GM10248 (cell line): ENCODE measurements around the gene EHBP1.

Experiments used
- CTCF ChIA-PET: fragments of 300-600 bp; sonication (Branson Sonifier 250); formaldehyde crosslinking; extraction: SDS; loops from one replicate; lab custom pipeline; 2021; ENCODE audit warnings: antibody characterized with exemption; lab: Yijun Ruan, JAX
- POLR2A ChIA-PET: fragments of 350-650 bp; sonication (Branson Sonifier 250); formaldehyde crosslinking; extraction: SDS; loops from one replicate; lab custom pipeline; 2020; ENCODE audit warnings: antibody characterized with exemption; lab: Yijun Ruan, JAX
- DNase-seq: peaks from one replicate; pipeline ENCODE4 v3.0.0; 2012; ENCODE audit errors: extremely low spot score
- CTCF ChIP-seq: IDR thresholded peaks from 2 replicates; pipeline ENCODE4 v1.5.1; 2012; ENCODE audit warnings: mild to moderate bottlenecking, low read depth; ENCODE audit errors: extremely low read depth, missing control alignments, control extremely low read depth

The EHBP1 gene

GRCh38 chr2:62939735-62940491, 234.4 kb downstream of the EHBP1 start:
- no peak for DNase-seq
- no peak for TF ChIP-seq CTCF
- ChIA-PET CTCF (no interaction called here), POLR2A (no interaction called here)

- POLR2A ChIA-PET = no interaction called here
- no peak for TF ChIP-seq CTCF
- no peak for DNase-seq
- CTCF ChIA-PET = no interaction called here
Measured at GRCh38 chr2:62940697-62941096, 235.2 kb downstream of the EHBP1 start.

- CTCF ChIA-PET = interaction anchor here (0.9 kb wide), 1 partner anchor 10 kb away, joined by 3 read pairs; no protein-coding TSS in a partner anchor
- POLR2A ChIA-PET = no interaction called here
- no peak for TF ChIP-seq CTCF
- DNase-seq = no peak
Measured at GRCh38 chr2:62941413-62941812, 235.9 kb downstream of the EHBP1 start.

DNA sequence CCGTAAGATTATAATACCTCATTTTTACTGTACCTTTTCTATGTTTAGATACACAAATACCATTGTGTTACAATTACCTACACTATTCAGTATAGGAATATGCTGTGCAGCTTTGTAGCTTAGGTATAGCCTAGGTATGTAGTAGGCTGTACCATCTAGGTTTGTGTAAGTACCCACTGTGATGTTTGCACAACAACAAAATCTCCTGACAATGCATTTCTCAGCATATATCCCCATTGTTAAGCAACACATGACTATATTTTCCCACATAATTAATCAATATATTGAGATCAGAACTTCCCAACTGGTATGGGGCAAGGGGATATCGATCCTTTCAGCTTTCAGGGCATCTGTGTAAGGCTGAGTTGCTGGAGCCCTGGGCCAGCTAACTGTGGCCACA, 238.8 kb downstream of the EHBP1 start:
- CTCF ChIA-PET = interaction anchor here (1.4 kb wide), 1 partner anchor 10 kb away, joined by 4 read pairs; no protein-coding TSS in a partner anchor
- no peak for TF ChIP-seq CTCF
- no peak for DNase-seq
- POLR2A ChIA-PET = no interaction called here

GRCh38 chr2:62947403-62947802, 241.9 kb downstream of the EHBP1 start:
- ChIA-PET POLR2A (no interaction called here), CTCF (no interaction called here)
- TF ChIP-seq CTCF = no peak
- no peak for DNase-seq

DNA sequence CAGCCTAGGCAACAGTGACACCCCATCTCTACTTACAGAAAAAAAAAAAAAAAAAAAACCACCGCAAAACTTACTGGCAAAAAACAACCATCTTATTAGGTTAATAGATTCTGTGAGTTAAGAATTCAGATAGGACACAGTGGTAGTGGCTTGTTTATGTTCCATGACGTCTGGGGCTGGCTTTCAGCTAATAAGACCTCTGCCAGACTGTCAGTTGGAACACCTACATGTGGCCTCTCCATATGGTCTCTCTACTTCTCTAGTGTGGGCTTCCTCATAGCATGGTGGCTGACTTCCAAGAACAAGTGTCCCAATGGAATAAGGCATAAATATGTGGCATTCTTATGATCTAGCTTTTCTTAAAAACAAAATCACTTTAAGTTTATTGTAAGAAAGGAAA, 251.1 kb downstream of the EHBP1 start:
- ChIA-PET POLR2A (no interaction called here), CTCF (no interaction called here)
- DNase-seq = no peak
- TF ChIP-seq CTCF = no peak

- ChIA-PET POLR2A (no interaction called here), CTCF (interaction anchor here (1.0 to 1.6 kb wide), 3 partner anchors 8 to 23 kb away, joined by 3 to 4 read pairs (median 3); no protein-coding TSS in a partner anchor)
- DNase-seq = no peak
- no peak for TF ChIP-seq CTCF
Measured at GRCh38 chr2:62958206-62958605, 252.7 kb downstream of the EHBP1 start.
